GM12878 (cell line): ENCODE data around the gene CACNA1I. TPM values are rescaled to one million over a fixed set of nuclear protein-coding genes. Genes with fewer than 3 reads are reported as not detected.

Experiments used
- ATAC-seq: fragments of 200-7000 bp; cut with Tn5 transposase; 3 replicates; pipeline ENCODE4 v1.9.1; 2020; ENCODE audit warnings: mild to moderate bottlenecking, moderate library complexity
- BruUV-seq: library from RNA; stranded (reverse); fragments of 400-500 nt; replicated peaks from 2 replicates; lab custom pipeline; 2021; lab: Mats Ljungman, UMichigan
- CTCF ChIA-PET: fragments of 300-600 bp; sonication (Branson Sonifier 250); formaldehyde crosslinking; extraction: SDS; loops from one replicate; lab custom pipeline; 2021; ENCODE audit warnings: inconsistent platforms; lab: Yijun Ruan, JAX
- POLR2A ChIA-PET: fragments of 350-600 bp; formaldehyde crosslinking; extraction: SDS; loops from one replicate; lab custom pipeline; 2021; ENCODE audit warnings: inconsistent platforms; lab: Charles Lee
- RAD21 ChIA-PET: fragments of 300-600 bp; sonication (Branson Sonifier 250); formaldehyde crosslinking; loops from one replicate; lab custom pipeline; 2023; ENCODE audit warnings: antibody characterized with exemption; ENCODE audit not compliant: unreplicated experiment; lab: Charles Lee
- SMC1A ChIA-PET: fragments of 300-600 bp; sonication (Branson Sonifier 250); formaldehyde crosslinking; loops from one replicate; lab custom pipeline; 2023; ENCODE audit not compliant: unreplicated experiment, uncharacterized antibody; lab: Charles Lee
- DNase-seq: peaks from one replicate; pipeline ENCODE4 v3.0.0-alpha.2; 2011; ENCODE audit warnings: low read depth, low spot score
- FAIRE-seq: peaks from 3 replicates; lab custom pipeline; 2011; peaks lifted over from hg19 to GRCh38; lab: Jason Lieb, UNC
- H2AFZ ChIP-seq: 2 replicates; pipeline ENCODE4 v1.6.0; 2011; ENCODE audit warnings: low read depth, low read length, control low read depth; ENCODE audit not compliant: control insufficient read depth
- H3K27ac ChIP-seq: 2 replicates; pipeline ENCODE4 v1.5.1; 2011; ENCODE audit warnings: control low read depth; ENCODE audit not compliant: control insufficient read depth, insufficient read depth
- H3K27me3 ChIP-seq, 2 experiments: replicated peaks in 1 of 2; 2 replicates each; pipeline versions ENCODE4 v1.6.0 to v1.6.1; 2011; ENCODE audit warnings: low read length in 1 of 2; ENCODE audit not compliant: control insufficient read depth in 2 of 2, insufficient read depth in 2 of 2
- H3K36me3 ChIP-seq, 2 experiments: 2 replicates each; pipeline ENCODE4 v1.5.1; 2011; ENCODE audit warnings: low read length in 1 of 2; ENCODE audit not compliant: control insufficient read depth in 2 of 2, insufficient read depth in 2 of 2
- H3K4me1 ChIP-seq: 2 replicates; pipeline ENCODE4 v1.6.1; 2011; ENCODE audit warnings: mild to moderate bottlenecking, low read length, moderate library complexity, mixed read lengths; ENCODE audit not compliant: control insufficient read depth, insufficient read depth
- H3K4me2 ChIP-seq: 2 replicates; pipeline ENCODE4 v1.6.0; 2011; ENCODE audit warnings: control low read depth; ENCODE audit not compliant: control insufficient read depth, insufficient read depth
- H3K4me3 ChIP-seq: fragments of 200-600 bp; sonication (generic); 2 replicates; pipeline ENCODE4 v1.5.1; 2016
- H3K79me2 ChIP-seq: 2 replicates; pipeline ENCODE4 v1.6.0; 2011; ENCODE audit warnings: low read length; ENCODE audit not compliant: control insufficient read depth, insufficient read depth
- H3K9ac ChIP-seq: 2 replicates; pipeline ENCODE4 v1.8.0; 2011; ENCODE audit warnings: low read length, control low read depth, mixed read lengths; ENCODE audit not compliant: control insufficient read depth, insufficient read depth
- H3K9me3 ChIP-seq: replicated peaks from 3 replicates; pipeline ENCODE4 v1.5.1; 2011; ENCODE audit warnings: mild to moderate bottlenecking, low read length; ENCODE audit not compliant: control insufficient read depth, insufficient read depth
- H4K20me1 ChIP-seq: 2 replicates; pipeline ENCODE4 v1.6.0; 2011; ENCODE audit not compliant: control insufficient read depth, insufficient read depth
- ATF2 ChIP-seq: IDR thresholded peaks from 2 replicates; pipeline ENCODE4 v1.6.1; 2012; ENCODE audit warnings: low read length, inconsistent platforms
- ATF7 ChIP-seq: fragments of 450-650 bp; IDR thresholded peaks from 2 replicates; pipeline ENCODE4 v1.6.1; 2016; ENCODE audit warnings: low read depth, mild to moderate bottlenecking
- BCL11A ChIP-seq: IDR thresholded peaks from 2 replicates; pipeline ENCODE4 v1.6.1; 2011; ENCODE audit warnings: low read depth, low read length
- DPF2 ChIP-seq: fragments of 450-650 bp; IDR thresholded peaks from 2 replicates; pipeline ENCODE4 v1.6.1; 2017; ENCODE audit warnings: mild to moderate bottlenecking
- EGR1 ChIP-seq, 2 experiments: IDR thresholded peaks; 1 replicate in 1 of 2; 2 replicates in 1 of 2; pipeline ENCODE4 v1.6.1; 2011 to 2012; ENCODE audit warnings: low read depth in 2 of 2, low read length in 2 of 2, borderline replicate concordance in 1 of 2, mild to moderate bottlenecking in 1 of 2, moderate library complexity in 1 of 2
- GATAD2B ChIP-seq: fragments of 450-650 bp; conservative IDR thresholded peaks from 2 replicates; pipeline ENCODE4 v1.6.1; 2017; ENCODE audit warnings: low read depth, mild to moderate bottlenecking, moderate library complexity
- JUND ChIP-seq: IDR thresholded peaks from 2 replicates; pipeline ENCODE4 v1.6.1; 2012; ENCODE audit warnings: low read depth, mild to moderate bottlenecking, low read length, improper control_type of control experiment, moderate library complexity
- KDM1A ChIP-seq: fragments of 200-600 bp; sonication (generic); IDR thresholded peaks from 2 replicates; pipeline ENCODE4 v1.6.1; 2016; ENCODE audit warnings: borderline replicate concordance
- MYC ChIP-seq: IDR thresholded peaks from 2 replicates; pipeline ENCODE4 v1.6.1; 2011; ENCODE audit warnings: mild to moderate bottlenecking, low read length, moderate library complexity, inconsistent platforms; ENCODE audit not compliant: insufficient read depth, insufficient replicate concordance, insufficient read length, severe bottlenecking
- NFYB ChIP-seq: IDR thresholded peaks from 2 replicates; pipeline ENCODE4 v1.6.1; 2011; ENCODE audit warnings: low read depth, mild to moderate bottlenecking, low read length, improper control_type of control experiment, moderate library complexity; ENCODE audit not compliant: insufficient read depth
- POLR2AphosphoS5 ChIP-seq: IDR thresholded peaks from 2 replicates; pipeline ENCODE4 v1.6.1; 2011; ENCODE audit warnings: mild to moderate bottlenecking, low read length, inconsistent platforms
- POU2F2 ChIP-seq: IDR thresholded peaks from 3 replicates; pipeline ENCODE4 v1.6.1; 2011; ENCODE audit warnings: low read depth, mild to moderate bottlenecking, low read length, borderline replicate concordance
- ZBTB4 ChIP-seq: fragments of 450-650 bp; formaldehyde crosslinking; IDR thresholded peaks from 2 replicates; pipeline ENCODE4 v1.4.0; 2022; ENCODE audit warnings: mild to moderate bottlenecking, moderate library complexity
- ZNF207 ChIP-seq: fragments of 450-650 bp; IDR thresholded peaks from 2 replicates; pipeline ENCODE4 v1.6.1; 2014; ENCODE audit warnings: antibody characterized with exemption, mild to moderate bottlenecking, borderline replicate concordance
- ZNF217 ChIP-seq: fragments of 450-650 bp; IDR thresholded peaks from 2 replicates; pipeline ENCODE4 v1.6.1; 2017; ENCODE audit warnings: antibody characterized with exemption, mild to moderate bottlenecking
- WGBS: methylation state at CpG from one replicate; pipeline ENCODE4 v1.1.6; 2016; ENCODE audit warnings: low lambda C conversion rate; ENCODE audit not compliant: insufficient replicate concordance, insufficient coverage; ENCODE audit errors: missing lambda C conversion rate; 5-methylcytosine and 5-hydroxymethylcytosine counted together
- in situ Hi-C: fragments of 300-500 bp; cut with MboI; formaldehyde crosslinking; loops from 9 replicates; pipeline ENCODE4 v1.14.3; 2018; ENCODE audit warnings: mixed read lengths
- intact Hi-C: fragments of 100-400 bp; cut with micrococcal nuclease; formaldehyde crosslinking; loops from one replicate; pipeline ENCODE4 v1.14.2; 2022; ENCODE audit not compliant: unreplicated experiment
- polyA plus RNA-seq, 11 experiments: library from polyadenylated mRNA; depleted of rRNA in 4 of 11; unstranded in 6 of 11; stranded (reverse) in 5 of 11; fragments of >200 nt; fragmentation: Nextera tagmentation in 4 of 11; fragmentation: Illumina TruSeq in 1 of 11; extraction: Ambion mirVana in 4 of 11; extraction: Trizol in 1 of 11; gene quantifications; 1 replicate in 1 of 11; 2 replicates in 10 of 11; pipeline versions ENCODE4 v1.2.1 to v1.2.3, GENCODE V29; 2011 to 2016; ENCODE audit warnings: inconsistent platforms in 2 of 11, missing spikeins in 2 of 11, low read depth in 1 of 11
- total RNA-seq, 4 experiments: library from RNA; depleted of rRNA in 3 of 4; stranded (reverse); fragments of >200 nt in 3 of 4; fragmentation: Illumina TruSeq in 1 of 4; extraction: Trizol in 1 of 4; gene quantifications; 2 replicates each; pipeline versions ENCODE4 v1.2.1 to v1.2.3, GENCODE V29; 2013 to 2021

Gene CACNA1I
- total and polyA plus RNA-seq, 10 of the 15 experiments (the other 5 are each of a cell fraction or from before 2014, with no cell fraction given): 0.01 to 0.03 TPM; not detected in 8

- Histone ChIP-seq H4K20me1 (no peaks in the 10 kb centered on the region), H3K27ac (no peak overlapping the region), H3K36me3 (no peaks in the 10 kb centered on the region), H3K79me2 (no peaks in the 10 kb centered on the region), H3K27me3 (peaks cover 2% of the 10 kb centered on the region in 2 experiments; a peak in 2 of 4 replicates), H3K4me1 (no peaks in the 10 kb centered on the region), H2AFZ (no peak overlapping the region), H3K9ac (no peak overlapping the region), H3K4me3 (no peak overlapping the region), H3K4me2 (no peak overlapping the region), H3K9me3 (no peaks in the 10 kb centered on the region)
- ChIA-PET POLR2A (interaction anchor here (0.5 to 0.6 kb wide), 2 partner anchors 14 to 1871 kb away, joined by 4 to 7 read pairs; no protein-coding TSS in a partner anchor), SMC1A (no interaction called here), RAD21 (interaction anchor here (1.0 kb wide), 1 partner anchor 345 kb away, joined by 3 read pairs; no protein-coding TSS in a partner anchor), CTCF (no interaction called here)
- no peak for FAIRE-seq
- no TSS peak for BruUV-seq
- intact Hi-C loops (no loop called here), in situ Hi-C loops (no loop called here)
- no peak for DNase-seq
- no peak for ATAC-seq
- WGBS: 58% methylated on average over 13 of the region's 17 CpGs
- TF ChIP-seq ZBTB4: no peak
- no peak for TF ChIP-seq JUND
- no peak for TF ChIP-seq NFYB
- no peak for TF ChIP-seq EGR1 (IDR thresholded peaks at IDR 0.05; ENCODE audit: borderline replicate concordance in 1 of 2, low read depth in 2 of 2, low read length in 2 of 2)
- TF ChIP-seq POU2F2: no peak
- TF ChIP-seq ZNF217: no peak
- no peak for TF ChIP-seq DPF2
- no peak for TF ChIP-seq ZNF207
- no peak for TF ChIP-seq BCL11A
- TF ChIP-seq ATF7: no peak
- TF ChIP-seq ATF2: no peak
- TF ChIP-seq MYC: no peak
- no peak for TF ChIP-seq KDM1A
- no peak for TF ChIP-seq POLR2AphosphoS5
- TF ChIP-seq GATAD2B: no peak
Measured at GRCh38 chr22:39679652-39680051, 109.1 kb downstream of the CACNA1I start.
